GM10248 (cell line): ENCODE data around the gene CYP19A1.

ENCODE experiments used
- CTCF ChIA-PET: fragments of 300-600 bp; sonication (Branson Sonifier 250); formaldehyde crosslinking; extraction: SDS; loops from one replicate; lab custom pipeline; 2021; ENCODE audit warnings: antibody characterized with exemption; lab: Yijun Ruan, JAX
- POLR2A ChIA-PET: fragments of 350-650 bp; sonication (Branson Sonifier 250); formaldehyde crosslinking; extraction: SDS; loops from one replicate; lab custom pipeline; 2020; ENCODE audit warnings: antibody characterized with exemption; lab: Yijun Ruan, JAX
- DNase-seq: peaks from one replicate; pipeline ENCODE4 v3.0.0; 2012; ENCODE audit errors: extremely low spot score
- CTCF ChIP-seq: IDR thresholded peaks from 2 replicates; pipeline ENCODE4 v1.5.1; 2012; ENCODE audit warnings: mild to moderate bottlenecking, low read depth; ENCODE audit errors: extremely low read depth, missing control alignments, control extremely low read depth

CYP19A1 gene

GRCh38 chr15:51380999-51381806 is 42.8 kb upstream of the CYP19A1 start:
- POLR2A ChIA-PET: no interaction called here

GRCh38 chr15:51379390-51379789 is 41.0 kb upstream of the CYP19A1 start:
- no peak for DNase-seq
- no peak for TF ChIP-seq CTCF
- ChIA-PET CTCF (interaction anchor here (1.0 to 10.6 kb wide), 11 partner anchors 9 to 246 kb away, joined by 4 to 176 read pairs (median 6); no protein-coding TSS in a partner anchor), POLR2A (no interaction called here)

More at GRCh38 chr15:51380999-51381806, 42.8 kb upstream of the CYP19A1 start:
- peak; percentile 77 for DNase-seq
- peak; percentile 89 for TF ChIP-seq CTCF
- CTCF ChIA-PET: interaction anchor here (0.6 to 10.6 kb wide), 45 partner anchors 9 to 246 kb away, joined by 3 to 176 read pairs (median 4); partner anchors contain the start of gene GLDN

GRCh38 chr15:51378406-51378805 is 40.0 kb upstream of the CYP19A1 start:
- POLR2A ChIA-PET: no interaction called here
- DNase-seq: no peak
- no peak for TF ChIP-seq CTCF
- CTCF ChIA-PET: interaction anchor here (1.3 to 10.6 kb wide), 6 partner anchors 8 to 216 kb away, joined by 5 to 176 read pairs (median 17); no protein-coding TSS in a partner anchor

- no peak for DNase-seq
- no peak for TF ChIP-seq CTCF
- ChIA-PET POLR2A (no interaction called here), CTCF (interaction anchor here (0.7 to 10.6 kb wide), 7 partner anchors 9 to 215 kb away, joined by 3 to 176 read pairs (median 4); no protein-coding TSS in a partner anchor)
These were observed 38.8 kb upstream of the CYP19A1 start for GRCh38 chr15:51377038-51377786.

- ChIA-PET POLR2A (no interaction called here), CTCF (interaction anchor here (0.7 to 10.6 kb wide), 9 partner anchors 8 to 214 kb away, joined by 3 to 176 read pairs (median 4); no protein-coding TSS in a partner anchor)
- no peak for TF ChIP-seq CTCF
- DNase-seq: no peak
These were observed 37.7 kb upstream of the CYP19A1 start for GRCh38 chr15:51375966-51376640.
